ENCODE measurements around the gene RSPH6A.

Gene RSPH6A

GRCh38 chr19:45781214-45782161, 33.6 kb downstream of the RSPH6A start:
- DNase-seq (ENCODE audit: low read depth in 1 of 2, low spot score in 1 of 2) = no peak

DNA sequence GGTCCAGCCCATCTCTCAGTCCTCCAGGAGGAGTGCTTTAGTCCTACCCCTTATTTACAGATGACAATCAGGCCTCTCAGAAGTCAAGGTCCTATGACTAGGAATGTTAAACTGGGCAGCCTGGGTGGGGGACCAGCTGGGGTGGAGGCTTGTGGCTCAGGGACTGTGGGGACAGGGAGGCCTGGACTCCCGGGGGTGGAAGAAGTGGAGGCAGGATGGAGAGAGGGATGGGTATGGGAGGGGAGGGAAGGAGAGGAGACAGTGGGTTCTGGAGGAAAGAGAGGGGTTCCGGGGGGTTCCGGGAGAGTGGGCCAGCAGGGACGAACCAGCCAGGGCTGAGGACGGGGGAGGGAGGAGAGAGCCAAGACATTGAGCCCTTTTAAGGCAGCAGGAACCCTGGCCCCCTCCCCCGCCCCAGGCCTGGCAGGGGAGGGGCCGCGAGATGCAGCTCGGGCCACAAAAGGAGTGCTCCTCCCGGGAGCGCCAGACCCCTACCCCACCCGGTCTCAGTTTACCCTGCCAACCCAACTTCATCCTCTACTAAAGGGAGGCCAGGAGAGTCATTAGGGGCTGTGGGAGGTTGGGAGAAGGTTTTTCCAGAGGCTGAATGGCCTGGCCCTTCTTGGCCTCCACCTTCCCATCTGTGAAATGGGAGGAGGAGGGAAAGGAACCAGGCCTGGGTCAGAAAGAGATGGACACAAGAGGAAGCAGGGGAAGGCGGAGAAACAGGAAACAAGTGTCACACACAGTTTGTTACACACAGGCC, 34.5 kb downstream of the RSPH6A start:
- no peak for DNase-seq (ENCODE audit: low read depth in 1 of 2, low spot score in 1 of 2)

DNA sequence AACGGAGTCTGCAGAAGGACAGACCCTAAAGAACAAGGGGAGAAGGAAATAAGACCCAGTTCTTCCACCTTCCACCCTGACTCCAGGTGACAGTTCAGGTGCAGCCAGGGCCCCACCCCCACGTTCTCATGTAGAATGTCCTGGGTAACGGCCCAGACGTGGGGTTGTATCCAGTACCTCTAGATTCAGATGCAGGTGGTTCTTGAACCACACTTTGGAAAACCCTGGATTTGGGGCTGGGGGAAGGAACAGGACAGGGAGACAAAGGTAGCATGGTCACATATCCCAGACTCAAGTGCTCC, 35.0 kb downstream of the RSPH6A start:
- DNase-seq (ENCODE audit: low read depth in 1 of 2, low spot score in 1 of 2) = no peak

GRCh38 chr19:45779231-45780145, 35.6 kb downstream of the RSPH6A start:
- peak; percentile 52 to 71 for DNase-seq (ENCODE audit: low read depth in 1 of 2, low spot score in 1 of 2)

DNA sequence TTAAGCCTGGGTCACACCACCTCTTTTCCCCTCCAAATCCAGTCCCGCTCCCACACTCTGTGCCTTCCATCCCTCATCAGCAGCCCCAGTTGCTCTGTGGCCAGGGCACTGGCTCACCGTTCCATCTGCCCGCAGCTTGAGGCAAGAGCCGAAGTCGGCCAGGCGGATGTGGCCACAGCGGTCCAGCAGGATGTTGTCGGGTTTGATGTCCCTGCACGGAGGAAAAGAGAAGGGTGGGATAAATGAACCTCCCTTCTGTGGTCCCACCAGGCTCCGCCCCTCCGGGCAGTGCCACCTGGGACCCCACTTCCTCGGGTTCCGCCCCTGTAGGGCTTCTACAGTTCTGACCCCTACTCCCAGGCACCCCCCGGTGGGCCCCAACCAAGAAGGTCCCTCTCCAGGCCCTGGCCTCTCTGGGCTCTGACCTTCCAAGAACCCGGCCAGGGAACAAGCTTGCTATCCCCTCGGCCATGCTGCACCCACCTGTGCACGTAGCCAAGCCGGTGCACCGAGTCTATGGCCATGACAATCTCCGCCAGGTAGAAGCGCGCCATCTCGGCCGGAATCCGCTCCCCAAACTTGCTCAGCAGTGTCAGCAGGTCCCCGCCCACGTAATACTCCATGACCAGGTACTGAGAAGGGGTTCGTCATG, 37.0 kb downstream of the RSPH6A start:
- no peak for DNase-seq (ENCODE audit: low read depth in 1 of 2, low spot score in 1 of 2)

- no peak for DNase-seq (ENCODE audit: low read depth in 1 of 2, low spot score in 1 of 2)
These were observed 37.6 kb downstream of the RSPH6A start for GRCh38 chr19:45777395-45777961.

- no peak for DNase-seq (ENCODE audit: low read depth in 1 of 2, low spot score in 1 of 2)
These were observed 40.3 kb downstream of the RSPH6A start for GRCh38 chr19:45774765-45775164.

DNA sequence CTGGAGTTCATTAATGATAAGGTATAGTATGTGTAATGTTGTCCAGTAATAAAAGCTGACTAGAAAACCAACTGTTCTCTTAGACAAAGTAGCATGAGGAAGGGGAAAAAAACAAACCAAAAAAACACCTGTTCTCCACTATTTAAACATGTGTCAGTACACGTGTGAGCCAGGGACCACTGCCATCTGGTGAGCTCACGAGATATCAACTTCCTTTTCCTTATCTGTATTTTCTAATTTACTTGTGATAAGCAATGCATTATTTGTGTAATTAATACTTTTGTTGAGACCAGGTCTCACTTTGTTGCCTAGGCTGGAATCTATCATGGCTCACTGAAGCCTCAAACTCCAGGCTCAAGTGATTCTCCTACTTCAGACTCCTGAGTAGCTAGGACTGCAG, 41.7 kb downstream of the RSPH6A start:
- DNase-seq (ENCODE audit: low read depth in 1 of 2, low spot score in 1 of 2) = no peak

- no peak for DNase-seq (ENCODE audit: low read depth in 1 of 2, low spot score in 1 of 2)
These were observed 42.2 kb downstream of the RSPH6A start for GRCh38 chr19:45772912-45773311.

DNA sequence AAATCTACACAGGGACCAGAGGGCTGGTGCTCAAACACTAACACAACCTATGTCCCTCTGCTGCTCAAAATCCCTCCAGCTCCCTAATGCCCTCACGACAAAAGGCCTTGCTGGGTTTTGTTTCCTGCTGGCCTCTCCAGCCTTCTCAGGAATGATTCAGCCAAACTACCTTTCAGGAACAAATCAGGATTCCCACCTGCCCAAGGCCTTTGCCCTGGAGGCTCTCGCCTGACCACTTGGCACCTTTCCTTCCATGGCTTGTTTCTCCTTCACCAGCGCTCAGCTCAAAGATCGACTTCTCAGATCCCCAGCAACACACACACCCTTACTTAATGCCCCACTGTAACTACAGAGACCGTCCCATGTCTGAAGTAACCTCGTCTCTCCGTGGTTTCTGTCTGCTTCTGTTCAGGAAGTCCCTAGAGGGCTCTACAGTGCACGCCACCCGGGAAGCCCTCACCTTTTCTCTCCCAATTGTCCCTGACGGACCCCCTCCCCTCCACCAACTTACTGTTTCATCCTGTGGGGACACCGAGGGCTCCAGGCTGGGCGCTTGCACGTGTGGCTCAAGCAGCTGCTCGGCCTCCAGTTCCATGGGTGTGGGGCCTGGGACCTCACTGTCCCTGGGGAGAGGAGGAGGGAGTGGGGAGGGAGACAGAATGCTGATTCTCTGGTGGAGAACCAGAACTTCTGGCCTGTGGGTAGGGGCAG, 42.8 kb downstream of the RSPH6A start:
- DNase-seq (ENCODE audit: low read depth in 1 of 2, low spot score in 1 of 2) = no peak

DNA sequence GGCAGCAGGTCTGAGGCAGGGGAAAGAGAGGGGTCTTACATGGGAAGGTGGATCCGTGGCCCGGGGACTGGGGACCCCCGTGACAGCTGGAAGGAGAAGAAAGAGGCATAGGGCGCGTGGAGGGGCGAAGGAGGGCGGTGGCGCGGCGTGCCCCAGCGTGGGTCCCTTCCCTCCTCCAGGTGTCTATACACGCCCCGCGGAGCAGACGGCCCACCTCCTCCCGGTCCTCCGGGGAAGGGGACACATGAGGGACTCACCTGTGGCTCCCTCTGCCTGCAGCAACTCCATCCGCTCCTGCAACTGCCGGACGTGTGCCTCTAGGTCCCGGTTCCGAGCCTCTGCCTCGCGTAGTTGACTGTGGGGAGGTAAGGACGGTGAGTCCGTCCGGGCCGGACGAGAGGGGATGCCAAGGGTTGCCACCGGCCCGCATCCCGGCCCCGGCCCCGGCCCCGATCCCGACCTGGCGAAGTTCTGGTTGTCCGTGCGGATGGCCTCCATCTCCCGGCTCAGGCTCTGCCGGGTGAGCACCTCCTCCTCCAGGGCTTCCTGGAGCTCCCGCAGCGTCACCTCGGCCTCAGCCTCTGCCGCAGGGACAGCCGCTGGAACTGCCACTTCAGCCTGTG, 43.7 kb downstream of the RSPH6A start:
- DNase-seq (ENCODE audit: low read depth in 1 of 2, low spot score in 1 of 2) = no peak

DNA sequence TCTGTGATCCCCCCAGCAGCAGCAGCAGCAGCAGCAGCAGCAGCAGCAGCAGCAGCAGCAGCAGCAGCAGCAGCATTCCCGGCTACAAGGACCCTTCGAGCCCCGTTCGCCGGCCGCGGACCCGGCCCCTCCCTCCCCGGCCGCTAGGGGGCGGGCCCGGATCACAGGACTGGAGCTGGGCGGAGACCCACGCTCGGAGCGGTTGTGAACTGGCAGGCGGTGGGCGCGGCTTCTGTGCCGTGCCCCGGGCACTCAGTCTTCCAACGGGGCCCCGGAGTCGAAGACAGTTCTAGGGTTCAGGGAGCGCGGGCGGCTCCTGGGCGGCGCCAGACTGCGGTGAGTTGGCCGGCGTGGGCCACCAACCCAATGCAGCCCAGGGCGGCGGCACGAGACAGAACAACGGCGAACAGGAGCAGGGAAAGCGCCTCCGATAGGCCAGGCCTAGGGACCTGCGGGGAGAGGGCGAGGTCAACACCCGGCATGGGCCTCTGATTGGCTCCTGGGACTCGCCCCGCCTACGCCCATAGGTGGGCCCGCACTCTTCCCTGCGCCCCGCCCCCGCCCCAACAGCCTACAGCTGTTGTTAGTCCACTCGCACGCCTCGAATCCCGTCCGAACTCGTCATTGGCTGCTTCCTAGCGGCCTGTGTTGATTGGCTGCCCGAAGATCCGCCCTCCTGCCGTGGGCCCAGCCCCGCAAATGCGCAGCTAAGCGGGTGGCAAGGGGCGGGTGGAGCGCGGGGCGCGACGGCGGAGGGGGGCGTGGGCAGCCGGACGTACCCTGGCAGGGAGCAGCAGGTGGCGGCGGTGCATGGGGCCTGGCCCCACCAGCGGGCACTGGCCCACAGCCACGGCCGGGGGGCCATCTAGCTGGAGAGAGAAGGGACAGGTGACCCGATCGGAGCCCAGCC, 44.7 kb downstream of the RSPH6A start:
- DNase-seq (ENCODE audit: low read depth in 1 of 2, low spot score in 1 of 2) = peak; percentile 75 to 86

- peak in 1 of 2 donors; percentile 29 for DNase-seq (ENCODE audit: low read depth in 1 of 2, low spot score in 1 of 2)
These were observed 45.3 kb downstream of the RSPH6A start for GRCh38 chr19:45769821-45770191.

DNA sequence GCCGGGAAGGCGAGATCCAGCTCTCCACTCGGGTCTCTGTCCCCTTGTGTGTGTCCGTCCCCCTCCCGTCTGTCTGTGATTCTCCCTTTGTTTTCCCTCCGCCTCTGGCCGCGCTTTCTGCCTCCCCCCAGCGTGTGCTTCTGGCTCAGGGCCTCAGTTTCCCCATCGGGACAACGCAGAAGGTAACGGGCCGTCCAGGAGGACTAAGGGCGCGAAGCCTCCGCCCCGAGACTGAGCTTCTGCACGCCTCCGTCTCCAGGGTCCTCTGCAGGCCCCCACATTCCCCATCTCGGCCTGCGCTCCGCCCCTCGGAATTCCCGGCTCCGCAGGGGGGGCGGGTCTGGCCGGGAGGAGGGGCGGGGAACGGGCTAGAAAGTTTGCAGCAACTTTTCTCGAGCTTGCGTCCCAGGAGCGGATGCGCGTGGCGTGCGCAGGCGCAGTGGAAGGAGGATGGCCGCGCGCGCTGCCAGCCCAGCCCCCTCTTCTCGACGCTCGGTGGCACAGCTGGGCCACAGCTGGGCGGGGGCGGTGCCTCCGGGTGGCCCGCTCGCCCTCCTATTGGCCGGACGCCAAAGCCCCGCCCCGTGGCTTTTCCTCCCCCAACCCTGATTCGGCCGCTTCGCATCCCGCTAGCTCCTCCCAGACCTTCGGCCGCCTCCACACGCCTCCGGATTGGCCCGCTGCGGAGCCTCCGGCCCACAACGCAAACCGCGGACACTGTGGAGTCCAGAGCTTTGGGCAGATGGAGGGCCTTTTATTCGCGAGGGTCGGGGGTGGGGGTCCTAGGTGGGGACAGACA, 45.9 kb downstream of the RSPH6A start, which contains the start of gene SIX5:
Gene SIX5 (minus strand): TSS at position 269 of the 799 bp plus-strand sequence. CDS start 408 bp downstream, outside the sequence.
- DNase-seq (ENCODE audit: low read depth in 1 of 2, low spot score in 1 of 2) = peak; percentile 83 to 91

DNA sequence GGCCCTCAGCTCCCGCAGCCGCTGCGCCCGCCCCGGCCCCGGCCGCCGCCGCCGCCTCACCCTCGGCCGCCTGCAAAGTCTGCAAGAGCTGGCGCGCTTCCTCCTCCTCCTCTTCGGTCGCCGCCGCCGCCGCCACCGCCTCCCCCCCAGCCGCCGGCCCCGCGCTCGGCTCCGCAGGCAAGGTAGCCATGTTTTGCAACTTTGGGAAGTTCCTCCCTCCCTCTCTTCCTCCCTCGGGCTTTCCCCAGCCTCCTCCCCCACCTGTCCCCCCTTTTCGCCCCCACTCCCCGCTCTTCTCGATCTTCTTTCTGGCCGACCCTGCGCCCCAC, 46.5 kb downstream of the RSPH6A start:
- no peak for DNase-seq (ENCODE audit: low read depth in 1 of 2, low spot score in 1 of 2)

- no peak for DNase-seq (ENCODE audit: low read depth in 1 of 2, low spot score in 1 of 2)
These were observed 47.0 kb downstream of the RSPH6A start for GRCh38 chr19:45767881-45768654.

GRCh38 chr19:45767410-45767880, 47.7 kb downstream of the RSPH6A start:
- no peak for DNase-seq (ENCODE audit: low read depth in 1 of 2, low spot score in 1 of 2)
